ENCODE data around the gene SLX4IP. TPM values are rescaled to one million over a fixed set of nuclear protein-coding genes. Genes with fewer than 3 reads are reported as not detected.
A peak's percentile ranks its signal among the peaks of the same experiment; 100 is the strongest.

Gene SLX4IP
- total RNA-seq, 1 experiment from 2014 or later = 5.4 TPM

- BruUV-seq (replicated peaks) = no TSS peak
- intact Hi-C loops (cut with micrococcal nuclease; ENCODE audit: unreplicated experiment) = no loop called here
- Mint-ChIP-seq H3K9me3 (ENCODE audit: low read depth, unreplicated experiment) (no peaks in the 10 kb centered on the region), H3K27ac (ENCODE audit: unreplicated experiment) (peak overlapping the region; percentile 65), H3K27me3 (ENCODE audit: unreplicated experiment) (no peaks in the 10 kb centered on the region), H3K4me3 (ENCODE audit: low read depth, unreplicated experiment) (no peak overlapping the region), H3K4me1 (ENCODE audit: low read depth, unreplicated experiment) (peaks cover 9% of the 10 kb centered on the region), H3K36me3 (ENCODE audit: insufficient read depth, unreplicated experiment) (peaks cover 67% of the 10 kb centered on the region)
- no peak for DNase-seq
- CTCF ChIA-PET = no interaction called here
- no peak for TF ChIP-seq CTCF (IDR thresholded peaks at IDR 0.05; ENCODE audit: unreplicated experiment)
Observed at GRCh38 chr20:10639077-10639736, 204.1 kb downstream of the SLX4IP start.

GRCh38 chr20:10639737-10640556, 204.8 kb downstream of the SLX4IP start:
- Mint-ChIP-seq H3K27me3 (ENCODE audit: unreplicated experiment) (no peaks in the 10 kb centered on the region), H3K36me3 (ENCODE audit: insufficient read depth, unreplicated experiment) (peaks cover 70% of the 10 kb centered on the region), H3K4me3 (ENCODE audit: low read depth, unreplicated experiment) (no peak overlapping the region), H3K27ac (ENCODE audit: unreplicated experiment) (peak overlapping the region; percentile 65), H3K9me3 (ENCODE audit: low read depth, unreplicated experiment) (no peaks in the 10 kb centered on the region), H3K4me1 (ENCODE audit: low read depth, unreplicated experiment) (peaks cover 9% of the 10 kb centered on the region)
- no TSS peak for BruUV-seq (replicated peaks)
- intact Hi-C loops (cut with micrococcal nuclease; ENCODE audit: unreplicated experiment) = no loop called here
- TF ChIP-seq CTCF (IDR thresholded peaks at IDR 0.05; ENCODE audit: unreplicated experiment) = no peak
- DNase-seq = no peak
- CTCF ChIA-PET = no interaction called here

GRCh38 chr20:10640897-10641296, 205.8 kb downstream of the SLX4IP start:
- no peak for DNase-seq
- intact Hi-C loops (cut with micrococcal nuclease; ENCODE audit: unreplicated experiment) = no loop called here
- TF ChIP-seq CTCF (IDR thresholded peaks at IDR 0.05; ENCODE audit: unreplicated experiment) = no peak
- Mint-ChIP-seq H3K27me3 (ENCODE audit: unreplicated experiment) (no peaks in the 10 kb centered on the region), H3K27ac (ENCODE audit: unreplicated experiment) (peak overlapping the region; percentile 23), H3K36me3 (ENCODE audit: insufficient read depth, unreplicated experiment) (peaks cover 80% of the 10 kb centered on the region), H3K4me1 (ENCODE audit: low read depth, unreplicated experiment) (peaks cover 9% of the 10 kb centered on the region), H3K9me3 (ENCODE audit: low read depth, unreplicated experiment) (no peaks in the 10 kb centered on the region), H3K4me3 (ENCODE audit: low read depth, unreplicated experiment) (no peak overlapping the region)
- CTCF ChIA-PET = no interaction called here
- no TSS peak for BruUV-seq (replicated peaks)

- H3K27me3 Mint-ChIP-seq (ENCODE audit: unreplicated experiment) = no peaks in the 10 kb centered on the region
- no peak for DNase-seq
- no TSS peak for BruUV-seq (replicated peaks)
- TF ChIP-seq CTCF (IDR thresholded peaks at IDR 0.05; ENCODE audit: unreplicated experiment) = no peak
- H3K27ac Mint-ChIP-seq (ENCODE audit: unreplicated experiment) = peak overlapping the region; percentile 23
- H3K9me3 Mint-ChIP-seq (ENCODE audit: low read depth, unreplicated experiment) = no peaks in the 10 kb centered on the region
- H3K4me3 Mint-ChIP-seq (ENCODE audit: low read depth, unreplicated experiment) = no peak overlapping the region
- CTCF ChIA-PET = no interaction called here
- peaks cover 9% of the 10 kb centered on the region for H3K4me1 Mint-ChIP-seq (ENCODE audit: low read depth, unreplicated experiment)
- peaks cover 82% of the 10 kb centered on the region for H3K36me3 Mint-ChIP-seq (ENCODE audit: insufficient read depth, unreplicated experiment)
- intact Hi-C loops (cut with micrococcal nuclease; ENCODE audit: unreplicated experiment) = no loop called here
Observed at GRCh38 chr20:10641467-10641866, 206.4 kb downstream of the SLX4IP start.
